BLaER1 (cell line): ENCODE results near the gene ZNF418.
A peak's percentile ranks its signal among the peaks of the same experiment; 100 is the strongest.

Experiments
- H3K27ac ChIP-seq: shearing (Covaris generic); formaldehyde crosslinking; 2 replicates; pipeline ENCODE4 v1.8.1; 2022
- H3K27me3 ChIP-seq: shearing (Covaris generic); formaldehyde crosslinking; 2 replicates; pipeline ENCODE4 v1.8.1; 2022
- H3K36me3 ChIP-seq: shearing (Covaris generic); formaldehyde crosslinking; 2 replicates; pipeline ENCODE4 v1.8.1; 2022
- H3K4me1 ChIP-seq: shearing (Covaris generic); formaldehyde crosslinking; 2 replicates; pipeline ENCODE4 v1.8.1; 2022
- H3K4me2 ChIP-seq: shearing (Covaris generic); formaldehyde crosslinking; 2 replicates; pipeline ENCODE4 v1.8.1; 2022
- H3K4me3 ChIP-seq: shearing (Covaris generic); formaldehyde crosslinking; 2 replicates; pipeline ENCODE4 v1.8.1; 2022
- H3K9ac ChIP-seq: shearing (Covaris generic); formaldehyde crosslinking; 2 replicates; pipeline ENCODE4 v1.8.1; 2022
- H3K9me3 ChIP-seq: shearing (Covaris generic); formaldehyde crosslinking; 2 replicates; pipeline ENCODE4 v1.8.1; 2022
- H4K20me1 ChIP-seq: shearing (Covaris generic); formaldehyde crosslinking; 2 replicates; pipeline ENCODE4 v1.8.1; 2022
- Cebpa-rat ChIP-seq: shearing (Covaris generic); IDR thresholded peaks from 2 replicates; pipeline ENCODE4 v1.8.1; 2022

Gene ZNF418

DNA sequence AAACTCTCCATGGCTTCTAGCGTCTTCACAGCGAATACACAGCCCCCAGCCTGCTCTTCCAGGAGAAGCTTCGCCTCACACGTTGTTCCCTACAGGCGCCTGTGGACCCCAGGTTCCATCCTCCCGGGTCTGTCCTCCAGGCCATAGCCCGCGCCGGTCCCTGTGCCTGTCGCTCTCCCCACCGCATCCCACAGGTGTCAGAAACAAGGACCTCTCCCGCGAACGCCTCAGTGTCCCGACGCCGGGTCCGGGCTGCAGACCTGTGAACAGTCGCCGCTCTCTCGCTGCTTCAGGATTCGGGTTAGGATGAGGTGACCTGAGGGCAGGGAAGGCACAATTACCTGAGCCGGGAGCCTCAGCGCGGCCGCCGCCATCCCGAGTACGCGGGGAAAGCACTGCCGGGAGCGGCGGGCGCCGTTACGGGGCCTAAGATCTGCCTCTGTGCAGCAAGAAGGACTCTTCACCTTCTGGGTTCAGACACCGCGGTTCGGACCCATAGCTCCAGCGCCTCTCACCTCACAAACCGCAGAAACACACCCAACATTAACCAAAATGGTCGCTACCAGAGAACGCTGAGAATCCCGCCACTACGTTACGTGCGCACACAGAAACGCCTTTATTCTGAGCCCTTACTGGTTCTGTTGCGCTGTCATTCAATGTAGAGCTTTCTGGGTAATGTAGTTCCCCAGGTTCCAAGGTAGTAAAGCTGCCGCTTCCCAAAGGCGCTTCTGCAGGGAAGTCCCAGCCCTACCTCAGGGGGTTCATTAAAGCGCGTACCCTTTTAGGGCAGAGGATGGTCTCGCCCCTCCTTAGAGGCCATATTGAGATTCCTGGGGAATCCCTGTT, at the start of gene ZNF418:
ZNF418 (minus strand) TSS at position 583 of the 846 bp plus-strand sequence. CDS start 1,580 bp downstream, outside the sequence.
- peaks cover 98% of the 10 kb centered on the region for H3K36me3 ChIP-seq
- H3K4me1 ChIP-seq, result peaks cover 6% of the 10 kb centered on the region
- no peaks in the 10 kb centered on the region for H3K27me3 ChIP-seq
- peak within 1 kb of the TSS; percentile 75 for H3K4me2 ChIP-seq
- peak within 1 kb of the TSS; percentile 81 for H3K27ac ChIP-seq
- TF ChIP-seq Cebpa-rat, result no peak
- peaks cover 99% of the 10 kb centered on the region for H3K9me3 ChIP-seq
- H3K9ac ChIP-seq, result peak within 1 kb of the TSS; percentile 84
- peak within 1 kb of the TSS; percentile 77 for H3K4me3 ChIP-seq
- H4K20me1 ChIP-seq, result no peaks in the 10 kb centered on the region

DNA sequence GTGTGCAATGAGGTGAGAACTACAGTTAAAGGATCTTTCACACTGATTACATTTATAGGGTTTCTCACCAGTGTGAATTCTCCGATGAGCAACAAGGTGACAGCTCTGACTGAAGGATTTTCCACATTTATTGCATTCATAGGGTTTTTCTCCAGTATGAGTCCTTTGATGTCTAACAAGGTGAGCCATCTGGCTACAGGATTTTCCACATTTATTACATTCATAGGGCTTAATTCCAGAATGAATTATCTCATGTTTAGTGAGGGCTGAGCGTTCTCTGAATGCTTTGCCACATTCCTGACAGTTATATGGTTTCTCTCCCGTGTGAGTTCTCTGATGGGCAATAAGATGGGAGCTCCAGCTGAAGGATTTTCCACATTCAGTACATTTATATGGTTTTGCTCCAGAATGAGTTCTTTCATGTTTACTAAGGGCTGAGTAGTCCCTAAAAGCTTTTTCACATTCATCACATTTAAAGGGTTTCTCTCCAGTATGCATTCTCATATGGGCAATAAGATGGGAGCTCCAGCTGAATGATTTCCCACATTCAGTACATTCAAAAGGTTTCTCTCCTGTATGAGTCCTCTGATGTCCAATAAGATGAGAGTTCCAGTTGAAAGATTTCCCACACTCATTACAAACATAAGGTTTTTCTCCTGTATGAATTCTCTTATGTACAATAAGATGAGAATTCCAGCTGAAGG, 43.5 kb upstream of the ZNF418 start:
- Histone ChIP-seq H3K36me3 (peaks cover 100% of the 10 kb centered on the region), H4K20me1 (no peaks in the 10 kb centered on the region), H3K4me2 (no peak overlapping the region), H3K9ac (no peak overlapping the region), H3K4me3 (peak overlapping the region; percentile 49), H3K27me3 (no peaks in the 10 kb centered on the region), H3K4me1 (no peaks in the 10 kb centered on the region), H3K27ac (no peak overlapping the region), H3K9me3 (peaks cover 100% of the 10 kb centered on the region)
- no peak for TF ChIP-seq Cebpa-rat

DNA sequence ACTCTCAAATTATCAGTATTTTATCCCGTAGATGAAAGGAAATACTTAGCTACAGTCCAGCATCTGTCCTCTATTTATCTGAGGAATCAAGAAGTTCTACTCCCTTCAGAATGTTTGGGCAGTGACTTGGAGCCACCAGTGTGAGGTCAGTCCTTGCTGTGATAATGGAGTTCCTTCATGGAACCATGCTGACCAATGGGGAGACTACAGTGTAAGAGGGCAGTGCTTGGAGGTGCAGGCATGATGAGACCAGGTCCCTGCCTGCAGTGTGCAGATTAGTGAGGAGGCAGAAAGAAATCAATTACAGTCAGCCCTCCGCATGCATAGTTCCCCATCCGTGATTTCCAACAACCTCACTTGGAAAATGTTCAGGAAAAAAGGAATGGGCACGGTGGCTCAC, 39.2 kb upstream of the ZNF418 start, which contains the start of gene C19orf18:
C19orf18 (minus strand) TSS at position 101 of the 400 bp plus-strand sequence. CDS start 102 bp downstream, outside the sequence.
- H3K9me3 ChIP-seq, result peaks cover 100% of the 10 kb centered on the region
- no peak within 1 kb of the TSS for H3K27ac ChIP-seq
- no peaks in the 10 kb centered on the region for H4K20me1 ChIP-seq
- no peak within 1 kb of the TSS for H3K9ac ChIP-seq
- H3K27me3 ChIP-seq, result no peaks in the 10 kb centered on the region
- H3K36me3 ChIP-seq, result peaks cover 96% of the 10 kb centered on the region
- no peak for TF ChIP-seq Cebpa-rat
- H3K4me3 ChIP-seq, result 0 out of 2 replicates have a peak within 1 kb of the TSS, but pooled peaks have one; percentile 33
- H3K4me2 ChIP-seq, result no peak within 1 kb of the TSS
- no peaks in the 10 kb centered on the region for H3K4me1 ChIP-seq

DNA sequence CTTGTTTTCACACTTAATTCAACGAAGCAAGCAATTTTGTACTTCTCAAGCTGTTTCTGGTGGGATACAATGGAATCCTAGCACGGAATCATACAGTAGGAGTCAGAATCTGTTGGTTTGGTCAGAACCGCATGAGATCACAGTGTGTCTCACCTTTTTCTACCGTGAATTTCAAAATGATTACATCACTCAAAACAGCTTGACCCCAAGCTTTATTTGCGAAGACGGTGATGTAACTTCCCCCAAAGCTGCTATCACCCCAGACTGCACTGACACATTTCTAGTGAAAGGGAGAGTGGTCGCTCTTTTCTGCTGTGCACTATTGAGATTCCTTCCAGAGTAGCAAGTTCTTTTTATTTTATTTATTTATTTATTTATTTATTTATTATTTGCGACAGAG, 29.6 kb upstream of the ZNF418 start:
- Histone ChIP-seq H3K4me1 (no peaks in the 10 kb centered on the region), H3K4me3 (no peak overlapping the region), H3K9me3 (peaks cover 98% of the 10 kb centered on the region), H3K27me3 (no peaks in the 10 kb centered on the region), H3K27ac (no peak overlapping the region), H4K20me1 (no peaks in the 10 kb centered on the region), H3K4me2 (no peak overlapping the region), H3K36me3 (peaks cover 52% of the 10 kb centered on the region), H3K9ac (no peak overlapping the region)
- no peak for TF ChIP-seq Cebpa-rat

DNA sequence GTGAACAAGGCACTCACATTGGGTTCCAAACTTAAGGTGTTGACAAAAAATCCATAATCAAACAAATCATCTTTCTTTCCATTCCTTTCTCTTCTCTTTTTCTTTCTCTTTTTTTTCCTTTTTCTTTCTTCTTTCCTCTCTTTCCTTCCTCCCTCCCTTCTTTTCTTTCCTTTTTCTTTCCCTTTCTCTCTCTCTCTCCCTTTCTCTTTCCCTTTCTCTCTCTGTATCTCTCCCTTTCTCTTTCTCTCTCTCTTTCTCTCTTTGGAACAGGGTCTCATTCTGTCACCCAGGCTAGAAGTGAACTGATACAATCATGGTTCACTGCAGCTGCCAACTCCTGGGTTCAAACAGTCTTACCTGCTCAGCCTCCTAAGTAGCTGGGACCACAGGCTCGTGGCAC, 26.6 kb upstream of the ZNF418 start:
- H3K9ac ChIP-seq, result no peak overlapping the region
- TF ChIP-seq Cebpa-rat, result no peak

DNA sequence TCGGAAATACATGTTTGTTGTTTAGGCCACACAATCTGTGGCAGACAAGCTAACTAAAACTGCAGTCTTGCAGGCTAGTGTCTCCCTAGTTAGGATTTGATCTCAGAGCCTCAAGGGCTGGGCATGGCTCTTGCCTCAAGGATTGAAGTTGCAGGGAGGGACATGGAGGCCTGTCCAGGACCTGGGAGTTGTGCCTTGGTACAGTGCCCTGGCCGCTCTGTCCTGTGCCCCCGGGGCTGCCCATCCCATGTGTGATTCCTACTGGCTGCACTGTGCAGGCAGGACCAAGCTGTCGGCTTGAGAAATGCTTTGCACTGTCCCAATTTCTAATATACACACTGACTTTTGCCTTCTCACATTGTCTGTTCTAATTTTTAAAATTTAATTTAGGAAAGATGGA, 19.8 kb upstream of the ZNF418 start:
- H3K27me3 ChIP-seq, result no peaks in the 10 kb centered on the region
- no peak overlapping the region for H3K27ac ChIP-seq
- H3K9me3 ChIP-seq, result peaks cover 88% of the 10 kb centered on the region
- H3K9ac ChIP-seq, result no peak overlapping the region
- no peak overlapping the region for H3K4me3 ChIP-seq
- no peak for TF ChIP-seq Cebpa-rat
- H3K4me2 ChIP-seq, result no peak overlapping the region
- H3K36me3 ChIP-seq, result 0 out of 2 replicates have a peak, but pooled peaks cover 15% of the 10 kb centered on the region
- no peaks in the 10 kb centered on the region for H4K20me1 ChIP-seq
- no peaks in the 10 kb centered on the region for H3K4me1 ChIP-seq

More for the DNA sequence above, 26.6 kb upstream of the ZNF418 start:
- Histone ChIP-seq H3K4me1 (no peaks in the 10 kb centered on the region), H3K4me3 (no peak overlapping the region), H3K36me3 (peaks cover 41% of the 10 kb centered on the region), H3K27me3 (no peaks in the 10 kb centered on the region), H3K4me2 (no peak overlapping the region), H3K9me3 (peaks cover 98% of the 10 kb centered on the region), H4K20me1 (no peaks in the 10 kb centered on the region), H3K27ac (no peak overlapping the region)

DNA sequence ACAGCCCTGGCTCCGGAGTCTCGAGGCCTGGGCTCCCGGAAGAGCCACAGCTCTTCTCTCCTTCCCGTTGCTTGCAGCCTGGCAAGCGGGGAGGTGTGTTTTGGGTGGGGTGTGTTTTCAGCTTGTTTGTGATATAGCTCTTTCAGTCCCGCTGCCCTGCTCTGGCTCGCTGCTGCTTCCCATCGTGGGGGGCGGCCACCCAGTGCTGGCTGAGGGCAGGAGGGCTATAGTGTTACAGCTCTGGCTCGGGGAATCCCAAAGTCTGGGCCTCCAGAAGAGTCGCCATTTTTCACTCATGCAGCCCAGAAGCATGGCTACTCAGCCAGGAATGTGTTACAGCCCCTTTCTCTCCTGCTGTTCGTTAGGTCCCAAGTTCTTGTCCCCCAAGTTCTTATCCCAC, 14.5 kb upstream of the ZNF418 start:
- Histone ChIP-seq H3K27ac (no peak overlapping the region), H3K27me3 (no peaks in the 10 kb centered on the region), H3K36me3 (peaks cover 14% of the 10 kb centered on the region), H3K4me3 (no peak overlapping the region), H3K4me1 (peaks cover 20% of the 10 kb centered on the region), H3K4me2 (no peak overlapping the region), H3K9ac (no peak overlapping the region), H3K9me3 (peaks cover 74% of the 10 kb centered on the region), H4K20me1 (peaks cover 26% of the 10 kb centered on the region)
- TF ChIP-seq Cebpa-rat, result no peak

DNA sequence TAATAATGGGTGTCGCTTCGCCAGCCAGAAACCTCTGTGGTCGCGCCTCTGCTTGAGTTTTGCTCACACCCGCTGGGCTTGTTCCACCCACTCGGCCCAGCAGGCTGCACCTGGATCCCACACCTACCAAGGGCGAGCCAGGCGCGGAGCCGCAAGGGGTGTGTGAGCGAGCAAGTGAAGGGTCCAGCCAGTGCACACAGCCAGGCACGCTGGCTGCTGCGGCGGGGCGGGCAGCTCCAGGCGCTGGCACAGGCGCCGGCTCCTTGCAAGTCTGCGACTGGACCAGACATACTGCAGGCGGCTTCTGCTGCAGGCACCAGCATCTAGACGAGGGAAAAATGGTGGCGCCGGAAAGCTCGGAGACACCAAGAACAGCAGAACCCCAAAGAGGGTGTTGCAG, 14.1 kb upstream of the ZNF418 start:
- H4K20me1 ChIP-seq, result peaks cover 30% of the 10 kb centered on the region
- H3K4me3 ChIP-seq, result no peak overlapping the region
- H3K36me3 ChIP-seq, result peaks cover 18% of the 10 kb centered on the region
- no peak overlapping the region for H3K9ac ChIP-seq
- no peaks in the 10 kb centered on the region for H3K27me3 ChIP-seq
- peaks cover 20% of the 10 kb centered on the region for H3K4me1 ChIP-seq
- H3K4me2 ChIP-seq, result no peak overlapping the region
- peaks cover 76% of the 10 kb centered on the region for H3K9me3 ChIP-seq
- TF ChIP-seq Cebpa-rat, result no peak
- H3K27ac ChIP-seq, result no peak overlapping the region

DNA sequence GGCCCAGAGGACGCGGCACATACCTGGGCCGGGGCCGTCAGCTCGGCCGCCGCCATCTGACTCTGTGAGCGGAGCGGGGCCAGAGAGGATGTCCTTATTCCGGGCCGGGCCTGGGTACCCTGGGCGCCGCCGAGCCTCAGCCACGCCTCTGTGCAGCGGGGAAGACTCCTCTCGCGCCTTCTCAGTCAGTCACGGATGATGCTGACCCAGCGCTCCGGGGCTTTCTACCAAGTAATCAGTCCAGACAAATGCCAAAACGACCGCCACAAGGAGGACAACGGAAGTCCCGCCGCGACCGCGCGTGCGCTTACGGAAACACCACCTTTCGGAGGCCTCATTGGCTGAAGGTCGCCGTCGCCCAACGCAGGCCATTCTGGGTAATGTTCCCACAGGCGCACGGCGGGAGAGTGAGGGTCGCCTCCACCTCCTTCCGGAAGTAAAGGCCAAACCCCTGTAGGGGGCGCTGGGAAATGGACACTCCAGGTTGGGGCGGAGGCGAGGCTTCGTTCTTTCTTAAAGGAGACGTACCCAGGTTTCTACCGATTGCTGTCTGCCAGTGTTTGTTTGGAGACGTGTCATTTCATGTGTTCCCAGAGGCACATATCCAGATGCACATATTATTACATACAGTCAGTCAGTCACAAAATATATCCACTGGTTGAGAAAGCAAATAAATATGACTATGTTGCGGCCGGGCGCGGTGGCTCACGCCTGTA, 12.4 kb upstream of the ZNF418 start, which contains the start of gene ZNF256:
ZNF256 (minus strand) TSS at position 288 of the 716 bp plus-strand sequence; CDS start at position 56, 232 bp downstream.
- peaks cover 20% of the 10 kb centered on the region for H3K4me1 ChIP-seq
- H3K36me3 ChIP-seq, result peaks cover 36% of the 10 kb centered on the region
- peak within 1 kb of the TSS; percentile 98 for H3K9ac ChIP-seq
- no peak for TF ChIP-seq Cebpa-rat
- peak within 1 kb of the TSS; percentile 100 for H3K4me3 ChIP-seq
- H4K20me1 ChIP-seq, result peaks cover 31% of the 10 kb centered on the region
- H3K27ac ChIP-seq, result peak within 1 kb of the TSS; percentile 95
- H3K27me3 ChIP-seq, result no peaks in the 10 kb centered on the region
- H3K9me3 ChIP-seq, result peaks cover 79% of the 10 kb centered on the region
- H3K4me2 ChIP-seq, result peak within 1 kb of the TSS; percentile 99
